LHCN-M2 (cell line): ENCODE measurements around the gene MAP1LC3C. TPM values are rescaled to one million over a fixed set of nuclear protein-coding genes. Genes with fewer than 3 reads are reported as not detected.
"Not testable (repeated sequence)": the region's sequence is repeated elsewhere in the genome, so short reads cannot be mapped to it uniquely, and the experiment has no call there.

Experiments
- DNase-seq: peaks from one replicate; pipeline ENCODE4 v3.0.0-alpha.2; 2012; ENCODE audit warnings: low read depth
- total RNA-seq: library from RNA; depleted of rRNA; stranded (reverse); fragments of >200 nt; gene quantifications from 2 replicates; pipeline ENCODE4 v1.2.3, GENCODE V29; 2014; rRNA removed

Gene MAP1LC3C
- total RNA-seq, 1 experiment from 2014 or later, result 2.6 TPM

GRCh38 chr1:241992734-241993133 is 6.2 kb downstream of the MAP1LC3C start:
- peak; percentile 72 for DNase-seq

DNA sequence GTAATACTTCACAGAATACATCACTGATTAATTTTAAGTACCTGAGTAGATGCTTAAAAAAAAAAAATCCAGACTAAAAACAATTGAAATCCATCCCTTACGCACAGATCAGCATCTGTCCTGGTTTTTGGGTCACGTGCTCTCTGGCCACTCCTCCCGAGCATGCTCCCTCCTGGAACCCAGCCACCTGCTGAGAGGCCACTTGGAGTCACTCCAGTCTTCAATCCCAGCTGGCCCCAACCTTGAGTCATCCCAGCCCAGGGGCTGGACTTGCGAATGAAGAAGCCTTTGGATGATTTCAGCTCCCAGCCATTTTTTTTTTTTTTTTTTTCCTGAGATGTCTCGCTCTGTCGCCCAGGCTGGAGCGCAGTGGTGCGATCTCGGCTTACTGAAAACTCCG is 8.9 kb downstream of the MAP1LC3C start:
- peak; percentile 98 for DNase-seq

DNA sequence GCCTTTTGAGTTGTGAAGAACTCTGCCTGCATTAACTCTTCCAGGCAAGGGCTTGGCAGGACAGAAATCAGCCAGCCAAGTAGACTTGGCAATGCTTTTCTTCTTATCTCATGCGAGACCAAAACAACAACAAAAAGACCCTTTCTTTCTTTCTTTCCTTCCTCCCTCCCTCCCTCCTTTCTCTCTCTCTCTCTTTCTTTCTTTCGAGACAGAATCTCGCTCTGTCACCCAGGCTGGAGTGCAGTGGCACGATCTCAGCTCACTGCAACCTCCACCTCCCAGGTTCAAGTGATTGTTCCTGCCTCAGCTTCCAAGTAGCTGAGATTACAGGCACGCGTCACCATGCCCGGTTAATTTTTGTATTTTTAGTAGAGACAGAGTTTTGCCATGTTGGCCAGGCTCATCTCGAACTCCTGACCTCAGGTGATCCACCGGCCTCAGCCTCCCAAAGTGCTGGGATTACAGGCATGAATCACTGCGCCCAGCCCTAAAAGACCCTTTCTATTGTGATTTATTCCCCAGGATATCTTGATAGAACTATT is 10.4 kb downstream of the MAP1LC3C start:
- not testable (repeated sequence) for DNase-seq

DNA sequence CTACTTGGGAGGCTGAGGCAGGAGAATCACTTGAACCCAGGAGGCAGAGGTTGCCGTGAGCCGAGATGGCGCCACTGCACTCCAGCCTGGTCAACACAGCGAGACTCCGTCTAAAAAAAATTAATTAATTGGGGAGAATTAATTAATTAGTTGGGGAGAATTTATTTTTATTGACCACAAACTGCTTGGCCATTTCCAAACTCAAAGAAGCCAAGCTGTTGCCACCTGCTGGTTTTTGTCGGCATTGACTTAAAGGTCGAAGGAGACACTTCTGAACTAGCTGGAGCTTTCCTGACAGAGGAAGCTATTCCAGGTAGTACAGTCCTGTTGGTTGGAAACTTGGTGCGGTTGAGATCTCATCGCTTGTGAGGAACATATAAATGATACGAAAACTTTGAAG is 13.1 kb downstream of the MAP1LC3C start:
- DNase-seq, result peak; percentile 47

- no peak for DNase-seq
These were observed 19.0 kb downstream of the MAP1LC3C start for GRCh38 chr1:241979926-241980325.

DNA sequence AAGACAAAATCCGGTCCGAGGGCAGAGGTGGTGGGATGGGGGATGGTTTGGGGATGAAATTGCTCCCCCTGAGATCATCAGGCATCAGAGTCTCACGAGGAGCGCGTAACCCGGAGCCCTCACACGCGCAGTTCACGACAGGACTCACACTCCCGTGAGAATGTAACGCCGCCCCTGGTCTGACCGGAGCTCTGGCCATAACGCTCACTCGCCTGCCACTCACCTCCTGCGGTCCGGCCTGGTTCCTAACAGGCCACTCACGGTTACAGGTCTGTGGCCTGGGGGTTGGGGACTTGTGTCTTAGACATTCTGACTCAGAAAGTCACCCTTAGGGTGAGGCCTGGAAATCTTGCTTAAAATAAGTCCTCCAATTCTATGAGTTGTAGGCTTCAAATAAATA is 19.8 kb downstream of the MAP1LC3C start:
- no peak for DNase-seq

GRCh38 chr1:241976229-241976628 is 22.7 kb downstream of the MAP1LC3C start:
- no peak for DNase-seq

DNA sequence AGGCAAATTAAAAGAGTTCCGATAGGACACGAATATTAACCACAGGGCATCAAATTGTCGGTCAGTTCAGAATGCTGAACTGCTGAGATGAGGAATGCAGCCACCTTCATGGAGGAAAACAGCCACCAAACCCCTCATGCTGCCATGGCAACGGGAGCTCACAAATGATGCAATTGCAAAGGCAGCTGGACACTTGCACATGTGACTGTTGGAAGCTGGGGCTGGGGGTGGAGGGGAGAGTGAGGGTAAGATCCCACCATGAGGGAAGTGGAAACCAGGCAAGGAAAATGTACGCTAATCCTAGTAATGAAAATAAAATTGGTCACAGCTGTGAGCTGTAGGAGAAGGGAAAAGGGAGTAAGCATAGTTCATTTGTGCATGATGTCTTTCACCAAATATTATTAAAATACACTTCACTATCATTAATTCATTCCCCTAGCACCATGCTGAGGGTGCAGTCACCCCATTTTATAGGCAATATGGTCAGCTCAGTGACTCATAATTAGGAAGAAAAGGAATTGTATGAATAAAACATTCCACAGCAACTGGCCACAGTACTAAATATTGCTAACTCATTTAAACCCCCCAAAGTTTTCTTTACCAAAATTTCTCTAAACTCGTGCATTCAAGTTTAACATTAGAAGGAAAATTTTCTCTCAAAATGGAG is 26.1 kb downstream of the MAP1LC3C start:
- DNase-seq, result peak; percentile 34

GRCh38 chr1:241968611-241969010 is 30.3 kb downstream of the MAP1LC3C start:
- no peak for DNase-seq

GRCh38 chr1:241964550-241965282 is 34.2 kb downstream of the MAP1LC3C start:
- DNase-seq, result no peak

DNA sequence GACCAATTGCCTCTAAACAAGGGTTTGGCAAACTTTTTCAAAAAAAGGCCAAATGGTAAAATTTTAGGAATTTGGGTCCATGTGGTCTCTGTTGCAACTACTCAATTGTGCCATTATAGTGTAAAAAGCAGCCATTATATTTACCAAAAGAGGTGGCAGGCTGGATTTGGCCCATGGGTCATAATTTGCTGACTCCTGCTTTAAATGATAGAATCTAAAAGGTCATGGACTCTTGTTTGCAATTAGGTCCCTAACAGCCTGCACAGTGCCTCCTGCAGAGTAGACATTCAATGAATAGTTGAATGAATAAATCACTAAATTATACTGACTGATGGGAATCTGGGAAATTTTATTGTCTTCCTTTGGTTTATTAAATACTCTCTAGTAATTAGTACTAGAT is 35.2 kb downstream of the MAP1LC3C start:
- DNase-seq, result no peak

- DNase-seq, result no peak
These were observed 36.7 kb downstream of the MAP1LC3C start for GRCh38 chr1:241962153-241962552.

DNA sequence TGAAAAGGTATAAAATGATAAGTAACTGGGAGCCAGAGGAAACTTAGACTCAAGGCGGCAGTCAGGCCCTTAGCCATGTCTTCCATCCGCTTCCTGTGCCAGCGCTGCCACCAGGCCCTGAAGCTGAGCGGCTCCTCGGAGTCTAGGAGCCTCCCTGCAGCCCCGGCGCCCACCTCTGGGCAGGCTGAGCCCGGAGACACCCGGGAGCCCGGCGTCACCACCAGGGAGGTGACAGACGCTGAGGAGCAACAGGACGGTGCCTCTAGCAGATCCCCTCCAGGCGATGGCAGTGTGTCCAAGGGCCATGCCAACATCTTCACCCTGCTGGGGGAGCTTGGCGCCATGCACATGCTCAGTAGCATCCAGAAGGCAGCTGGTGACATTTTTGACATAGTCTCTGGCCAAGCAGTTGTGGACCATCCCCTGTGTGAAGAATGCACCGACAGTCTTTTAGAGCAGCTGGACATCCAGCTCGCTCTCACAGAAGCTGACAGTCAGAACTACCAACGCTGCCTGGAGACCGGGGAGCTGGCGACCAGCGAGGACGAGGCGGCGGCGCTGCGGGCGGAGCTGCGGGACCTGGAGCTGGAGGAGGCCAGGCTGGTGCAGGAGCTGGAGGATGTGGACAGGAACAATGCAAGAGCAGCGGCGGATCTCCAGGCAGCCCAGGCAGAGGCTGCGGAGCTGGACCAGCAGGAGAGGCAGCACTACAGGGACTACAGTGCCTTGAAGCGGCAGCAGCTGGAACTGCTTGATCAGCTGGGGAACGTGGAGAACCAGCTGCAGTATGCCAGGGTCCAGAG is 41.0 kb downstream of the MAP1LC3C start, which contains the start of gene BECN2:
Gene BECN2, plus strand, starts transcription at position 76 of the 803 bp plus-strand sequence. Its CDS starts 0 bp downstream, at position 76.
- no peak for DNase-seq

DNA sequence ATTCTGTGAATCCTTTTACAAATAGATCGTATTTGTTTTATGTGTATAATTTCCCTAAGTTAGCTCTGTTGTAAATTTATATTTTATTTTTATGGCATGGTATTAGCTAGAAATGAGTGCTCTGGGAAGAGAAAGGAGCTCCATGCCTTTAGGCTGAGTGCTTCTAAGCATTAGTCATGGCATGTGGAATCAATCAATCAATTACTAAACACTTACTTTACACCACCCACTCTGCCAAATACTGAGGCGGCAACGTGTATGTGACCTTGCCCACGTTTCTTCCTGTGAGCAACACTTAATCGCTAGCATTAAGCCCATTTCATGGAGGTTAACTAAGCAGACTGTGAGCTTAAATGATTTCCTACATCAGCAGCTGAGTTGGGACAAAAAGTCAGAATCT is 48.5 kb downstream of the MAP1LC3C start:
- DNase-seq, result no peak

DNA sequence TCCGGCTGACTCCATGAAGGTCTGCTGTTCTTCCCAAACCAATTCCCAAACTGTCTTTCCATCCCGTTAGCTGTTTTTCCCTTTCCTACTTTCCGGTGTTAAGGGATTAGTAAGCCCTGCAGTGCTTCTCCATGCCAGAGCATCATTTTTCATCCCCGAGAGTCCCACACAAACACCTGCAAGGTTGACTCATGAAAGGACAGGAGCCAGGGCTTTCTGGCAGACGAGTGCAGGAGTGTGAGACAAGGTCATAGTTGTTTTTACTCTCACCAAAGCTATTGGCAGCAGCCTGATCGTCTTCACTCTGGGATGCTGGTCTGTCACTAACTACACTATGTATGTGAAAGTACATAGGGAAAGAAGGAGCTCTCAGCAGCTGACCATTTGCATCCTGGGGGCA is 51.5 kb downstream of the MAP1LC3C start:
- DNase-seq, result no peak

Other genes starting within 250 kb of the MAP1LC3C start
- gene EXO1, start 150.9 kb downstream of the MAP1LC3C start, total RNA-seq, result 34.2 and 37.7 TPM in 2 replicates
- not detected in 2 replicates for gene BECN2, start 41.3 kb downstream of the MAP1LC3C start, total RNA-seq